Motor neuron (in vitro differentiated cells): ENCODE results near the gene PSMC6. TPM values are rescaled to one million over a fixed set of nuclear protein-coding genes. Genes with fewer than 3 reads are reported as not detected.
A peak's percentile ranks its signal among the peaks of the same experiment; 100 is the strongest.

ENCODE experiments used
- ATAC-seq, 8 experiments: fragments of 200-7000 bp; cut with Tn5 transposase; replicated peaks in 6 of 8; 2 replicates each; pipeline ENCODE4 v1.8.0; 2021; ENCODE audit warnings: mild to moderate bottlenecking in 8 of 8, moderate library complexity in 8 of 8
- H3K27ac ChIP-seq, 2 donors: fragments of 250-450 bp; sonication (Bioruptor Pico); 2 replicates each; pipeline ENCODE4 v1.9.0; 2021; ENCODE audit warnings: antibody characterized with exemption in 2 of 2, mild to moderate bottlenecking in 2 of 2, moderate library complexity in 1 of 2
- H3K4me1 ChIP-seq, 2 donors: fragments of 250-450 bp; sonication (Bioruptor Pico); replicated peaks in 1 of 2; 2 replicates each; pipeline ENCODE4 v1.6.1; 2021; ENCODE audit warnings: antibody characterized with exemption in 2 of 2, mild to moderate bottlenecking in 2 of 2, moderate library complexity in 1 of 2
- H3K4me3 ChIP-seq, 5 donors: fragments of 250-450 bp; sonication (Bioruptor Pico); 2 replicates each; pipeline ENCODE4 v1.9.0; 2021; ENCODE audit warnings: antibody characterized with exemption in 5 of 5, mild to moderate bottlenecking in 5 of 5, moderate library complexity in 4 of 5
- WGBS, 10 experiments: fragments of 450-650 bp; shearing (Covaris generic); methylation state at CpG; one replicate each; pipeline ENCODE4 v1.0.0; 2022; 5-methylcytosine and 5-hydroxymethylcytosine counted together
- in situ Hi-C, 9 experiments: fragments of 400-800 bp; cut with MboI; loops; one replicate each; pipeline ENCODE4 v1.15.0; 2021; ENCODE audit warnings: low sequenced_read_pairs in 9 of 9, low pct_unique_long_range_greater_than_20kb in 2 of 9; ENCODE audit not compliant: unreplicated experiment in 9 of 9
- total RNA-seq, 8 experiments: library from RNA; unstranded; fragments of 300-600 nt; gene quantifications; 2 replicates each; pipeline versions ENCODE4 v1.2.3 to v1.2.4, GENCODE V29; 2022

Gene PSMC6
- total RNA-seq, 8 experiments from 2014 or later, result 96.8 to 126 (median 105) TPM

DNA sequence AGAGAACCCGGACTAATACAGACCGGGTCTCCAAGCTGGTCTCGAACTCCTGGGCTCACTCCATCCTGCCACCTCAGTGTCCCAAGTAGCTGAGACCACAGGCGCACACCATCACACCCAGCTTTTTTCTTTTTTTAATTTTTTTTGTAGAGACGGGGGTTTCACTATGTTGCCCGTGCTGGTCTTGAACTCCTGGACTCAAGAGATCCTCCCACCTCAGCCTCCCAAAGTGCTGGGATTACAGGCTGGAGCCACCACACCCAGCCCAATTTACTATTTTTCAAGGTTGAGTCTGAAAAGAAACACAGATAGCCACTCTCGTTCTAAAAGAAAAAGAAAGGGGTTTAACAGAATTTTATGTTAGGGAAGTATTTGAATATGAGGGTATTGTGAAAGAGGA, 13.5 kb upstream of the PSMC6 start:
- Histone ChIP-seq H3K4me3 (peak overlapping the region in 3 of 5 donors; percentile 14 to 96 (median 84)), H3K27ac (no peak overlapping the region), H3K4me1 (peaks cover 12 to 23% of the 10 kb centered on the region in 2 donors)
- in situ Hi-C loops, result loop anchor here in 1 of 9 experiments (25.0 kb wide), 1 partner anchor 381 kb away; the partner anchor contains the start of gene PTGER2
- WGBS, 10 experiments, result 64 to 100% (median 90%) methylated on average over 1 to 7 of the region's 7 CpGs
- ATAC-seq, result no peak

DNA sequence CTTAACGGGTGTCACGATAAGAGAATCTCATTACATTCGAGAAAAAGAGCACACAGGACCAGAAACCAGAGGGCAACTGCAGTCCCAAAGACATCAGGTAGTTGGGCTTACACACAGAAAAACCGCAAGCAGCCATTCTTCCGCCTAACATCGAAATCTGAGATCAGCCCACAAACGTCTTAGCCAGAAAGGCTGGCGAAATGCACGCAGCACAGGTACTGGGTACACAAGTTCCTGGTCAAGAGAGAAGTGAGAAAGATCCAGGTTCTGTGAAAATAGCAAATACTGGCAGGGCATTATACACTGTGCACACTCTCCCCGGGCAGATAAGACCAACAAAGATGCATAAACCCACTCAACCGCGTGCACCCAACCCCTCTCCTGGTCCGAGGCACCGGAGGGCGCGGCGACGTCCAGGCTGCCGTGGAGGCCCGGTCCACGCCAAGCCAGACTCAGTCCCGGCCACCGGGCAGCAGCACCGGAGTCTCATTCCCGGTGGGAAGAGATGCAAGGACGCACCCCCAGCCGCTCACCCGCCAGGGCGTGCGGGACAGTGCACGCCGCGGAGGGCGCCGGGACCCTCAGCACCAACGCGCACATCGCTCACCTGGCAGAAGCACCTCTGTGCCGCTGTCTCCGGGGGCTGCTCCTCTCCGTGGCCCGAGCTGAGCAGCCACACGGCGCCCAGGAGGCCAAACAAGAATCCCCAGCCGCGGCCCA, 12.1 kb upstream of the PSMC6 start:
- H3K27ac ChIP-seq, result peak overlapping the region; percentile 90 to 91
- peak overlapping the region; percentile 65 to 96 (median 86) for H3K4me3 ChIP-seq
- in situ Hi-C loops, result loop anchor here in 1 of 9 experiments (25.0 kb wide), 1 partner anchor 383 kb away; the partner anchor contains the start of gene PTGER2
- WGBS, 10 experiments, result 0 to 6% (median 0%) methylated on average over 1 to 11 of the region's 46 CpGs; no CpG with 5 or more reads in 1 of the 10 experiments
- H3K4me1 ChIP-seq, result peaks cover 12 to 23% of the 10 kb centered on the region in 2 donors
- peak; percentile 44 to 62 (median 56) for ATAC-seq

DNA sequence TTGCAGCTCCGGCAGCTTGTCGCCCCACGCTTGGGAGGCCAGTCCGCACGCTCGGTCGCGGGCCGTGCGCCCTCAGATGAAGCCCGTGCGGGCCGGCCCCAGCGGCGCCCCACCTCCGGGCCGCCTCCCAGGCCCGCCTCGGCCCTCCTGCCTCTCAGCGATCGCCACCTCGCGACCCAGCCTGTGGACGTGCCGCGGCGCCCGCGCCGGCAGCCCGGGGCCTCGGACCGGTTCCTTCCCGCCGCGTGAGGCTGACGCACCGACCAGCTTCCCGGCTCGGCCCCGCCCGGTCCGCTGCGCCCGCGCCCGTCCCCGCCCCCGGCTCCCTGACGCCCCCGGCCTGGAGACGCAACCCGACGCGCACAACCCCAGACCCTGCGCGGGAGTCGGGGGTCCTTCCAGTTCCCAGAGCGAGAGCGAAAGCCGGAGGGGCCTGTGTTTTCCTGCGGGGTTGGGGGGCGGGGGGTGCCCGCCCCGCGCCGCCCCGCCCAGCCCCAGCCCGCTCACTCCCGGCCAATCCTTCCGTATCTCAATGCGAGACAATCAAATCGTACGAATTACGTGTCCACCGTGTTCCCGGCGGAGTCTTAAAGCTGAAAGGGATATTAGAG, 11.4 kb upstream of the PSMC6 start, which contains the start of gene ERO1A:
Gene ERO1A, minus strand, starts transcription at position 78 of the 611 bp plus-strand sequence. Its CDS starts 77 bp downstream, at position 1.
- peak within 1 kb of the TSS; percentile 65 to 96 (median 86) for H3K4me3 ChIP-seq
- WGBS, 10 experiments, result 0% methylated on average over 2 to 9 of the region's 78 CpGs; no CpG with 5 or more reads in 7 of the 10 experiments
- H3K27ac ChIP-seq, result peak within 1 kb of the TSS; percentile 90 to 91
- ATAC-seq, result peak; percentile 88 to 91 (median 90)
- in situ Hi-C loops, result loop anchor here in 1 of 9 experiments (25.0 kb wide), 1 partner anchor 383 kb away; the partner anchor contains the start of gene PTGER2
- peaks cover 12 to 23% of the 10 kb centered on the region in 2 donors for H3K4me1 ChIP-seq

DNA sequence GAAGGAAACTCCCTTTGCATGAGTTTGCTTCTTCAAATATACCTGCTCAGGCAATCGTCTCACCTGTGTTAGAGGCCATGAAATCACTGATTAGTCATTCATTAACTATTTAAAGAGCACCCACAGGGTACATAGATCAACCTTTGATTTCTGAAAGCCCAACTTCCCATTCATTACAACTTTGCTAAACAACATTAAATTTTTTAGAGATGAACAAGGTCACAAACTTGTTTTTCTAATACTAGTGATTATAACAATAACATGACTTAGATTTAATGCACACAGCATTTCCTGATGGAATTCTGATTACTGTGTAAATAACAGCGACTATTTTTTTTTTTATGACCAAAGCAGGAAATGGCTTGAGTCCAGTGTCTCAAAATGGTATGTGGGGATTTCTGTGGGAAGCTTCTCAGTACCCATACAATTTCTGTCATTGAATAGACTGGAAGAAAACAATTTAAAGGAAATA, 6.3 kb upstream of the PSMC6 start:
- in situ Hi-C loops, result no loop called here
- Histone ChIP-seq H3K4me3 (no peak overlapping the region), H3K27ac (no peak overlapping the region), H3K4me1 (no peaks in the 10 kb centered on the region)
- no peak for ATAC-seq
- 30 to 100% (median 61%) methylated on average over 1 to 2 of the region's 2 CpGs for WGBS, 10 experiments

DNA sequence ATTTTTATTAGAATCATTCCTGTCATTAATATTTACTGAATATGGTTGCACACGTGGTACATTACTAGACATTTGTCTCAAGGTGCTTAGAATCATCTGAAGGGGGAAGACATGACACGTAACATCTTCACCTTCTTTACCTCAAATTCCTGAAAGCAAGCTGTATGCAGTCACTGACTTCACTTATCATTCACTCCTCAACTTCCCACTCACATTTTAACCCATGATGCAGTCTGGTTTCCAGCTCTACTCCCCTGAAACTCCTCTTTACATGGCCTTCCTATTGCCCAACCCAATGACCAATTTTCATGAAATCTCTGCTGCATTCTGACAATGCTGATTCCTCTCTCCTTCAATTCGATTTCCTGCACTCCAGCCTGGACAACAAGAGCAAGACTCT, 5.8 kb upstream of the PSMC6 start:
- 49 to 100% (median 83%) methylated on average over 1 to 3 of the region's 3 CpGs; no CpG with 5 or more reads in 1 of the 10 experiments for WGBS, 10 experiments
- no peak for ATAC-seq
- in situ Hi-C loops, result no loop called here
- Histone ChIP-seq H3K27ac (no peak overlapping the region), H3K4me3 (no peak overlapping the region), H3K4me1 (peaks cover 2% of the 10 kb centered on the region in 2 donors)

DNA sequence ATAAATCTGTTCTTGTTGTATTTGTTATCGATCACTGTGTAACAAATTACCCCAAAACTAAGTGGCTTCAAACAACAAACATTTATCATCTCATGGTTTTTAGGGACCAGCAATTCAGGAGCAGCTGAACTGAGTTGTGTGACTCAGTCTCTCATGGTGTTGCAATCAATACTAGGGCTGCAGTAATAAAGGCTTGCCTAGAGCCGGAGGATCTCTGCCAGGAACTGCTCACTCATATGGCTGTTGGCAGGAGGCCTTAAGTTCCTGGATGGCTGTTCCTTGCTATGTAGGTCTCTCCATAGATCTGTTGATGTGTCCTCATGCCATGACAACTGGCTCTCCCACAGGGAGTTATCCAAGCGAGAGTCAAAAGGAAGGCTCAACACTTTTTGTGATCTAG, 3.8 kb upstream of the PSMC6 start:
- ATAC-seq, result peak in 2 of 8 experiments; percentile 5 to 33
- Histone ChIP-seq H3K4me3 (no peak overlapping the region), H3K4me1 (peaks cover 4 to 9% of the 10 kb centered on the region in 2 donors), H3K27ac (no peak overlapping the region)
- WGBS, 10 experiments, result 0 to 100% (median 91%) methylated on average over 1 to 3 of the region's 3 CpGs; no CpG with 5 or more reads in 3 of the 10 experiments
- in situ Hi-C loops, result no loop called here

DNA sequence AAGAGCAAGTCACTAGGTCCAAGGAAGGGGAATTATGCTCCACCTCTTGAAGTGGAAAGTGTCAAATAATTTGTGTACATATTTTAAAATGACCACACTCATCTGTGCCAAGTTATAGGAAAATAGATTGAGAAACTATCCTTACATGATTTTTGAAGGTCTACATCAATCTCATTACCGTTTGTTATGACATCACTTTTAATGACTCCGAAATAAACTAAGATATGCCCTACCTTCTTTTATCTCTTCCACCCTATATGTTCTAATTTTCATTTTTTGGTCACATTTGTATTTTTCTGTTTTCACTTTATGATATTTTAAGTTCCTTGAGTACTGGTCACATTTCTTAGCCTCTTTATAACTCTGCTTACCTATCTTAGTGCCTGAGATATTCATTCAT, 3.3 kb upstream of the PSMC6 start:
- no peak overlapping the region for H3K27ac ChIP-seq
- H3K4me3 ChIP-seq, result no peak overlapping the region
- 72 to 100% (median 92%) methylated on average over 1 to 2 of the region's 2 CpGs; no CpG with 5 or more reads in 1 of the 10 experiments for WGBS, 10 experiments
- peaks cover 4 to 13% of the 10 kb centered on the region in 2 donors for H3K4me1 ChIP-seq
- no peak for ATAC-seq
- in situ Hi-C loops, result no loop called here

DNA sequence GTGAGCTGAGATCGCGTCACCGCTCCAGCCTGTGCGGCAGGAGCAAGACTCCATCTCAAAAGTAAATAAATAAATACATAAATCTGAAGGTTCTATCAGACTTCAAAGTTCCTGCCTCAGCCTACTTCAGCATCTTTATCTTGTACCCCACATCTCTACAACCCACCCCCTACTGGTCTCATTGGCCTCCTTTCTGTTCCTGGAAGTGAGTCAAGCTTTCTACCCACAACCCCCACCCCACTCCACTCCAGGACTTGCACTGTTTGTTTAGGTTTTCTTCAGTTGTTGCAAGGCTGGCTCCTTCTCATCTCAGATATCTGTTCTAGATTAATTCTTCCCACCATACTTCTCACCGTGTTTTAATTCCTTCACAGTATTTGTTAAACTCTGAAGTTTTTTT, 714 bp upstream of the PSMC6 start:
- peak in 1 of 8 experiments; percentile 2 for ATAC-seq
- WGBS, 10 experiments, result 0 to 100% (median 90%) methylated on average over 1 to 5 of the region's 5 CpGs; no CpG with 5 or more reads in 3 of the 10 experiments
- Histone ChIP-seq H3K4me1 (peaks cover 4 to 16% of the 10 kb centered on the region in 2 donors), H3K27ac (peak overlapping the region; percentile 81 to 91), H3K4me3 (peak overlapping the region; percentile 62 to 94 (median 68))
- in situ Hi-C loops, result no loop called here

DNA sequence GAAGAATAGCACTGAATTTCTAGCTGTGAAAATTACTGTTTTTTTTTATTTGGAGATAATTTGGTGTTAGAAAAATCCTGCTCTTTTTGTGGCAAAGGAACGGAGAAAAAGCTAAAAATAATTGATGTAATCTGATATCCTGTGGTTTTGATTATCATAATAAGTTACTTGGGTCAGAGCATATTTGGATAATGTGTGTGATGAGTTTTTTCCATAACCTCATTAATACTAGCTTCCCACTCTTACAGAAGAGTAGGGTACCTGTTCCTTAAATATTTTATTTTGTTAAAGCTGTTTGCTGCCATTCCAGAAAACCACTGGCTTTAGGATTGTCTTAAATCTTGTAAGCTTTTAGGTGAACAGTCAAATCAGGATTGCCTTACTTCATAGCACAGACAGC, 4.7 kb downstream of the PSMC6 start:
- in situ Hi-C loops, result no loop called here
- Histone ChIP-seq H3K4me1 (peaks cover 0 to 10% of the 10 kb centered on the region in 2 donors), H3K4me3 (no peak overlapping the region), H3K27ac (no peak overlapping the region)
- no peak for ATAC-seq
- 0 to 100% (median 80%) methylated on average over 1 of the region's 1 CpG; no CpG with 5 or more reads in 1 of the 10 experiments for WGBS, 10 experiments

DNA sequence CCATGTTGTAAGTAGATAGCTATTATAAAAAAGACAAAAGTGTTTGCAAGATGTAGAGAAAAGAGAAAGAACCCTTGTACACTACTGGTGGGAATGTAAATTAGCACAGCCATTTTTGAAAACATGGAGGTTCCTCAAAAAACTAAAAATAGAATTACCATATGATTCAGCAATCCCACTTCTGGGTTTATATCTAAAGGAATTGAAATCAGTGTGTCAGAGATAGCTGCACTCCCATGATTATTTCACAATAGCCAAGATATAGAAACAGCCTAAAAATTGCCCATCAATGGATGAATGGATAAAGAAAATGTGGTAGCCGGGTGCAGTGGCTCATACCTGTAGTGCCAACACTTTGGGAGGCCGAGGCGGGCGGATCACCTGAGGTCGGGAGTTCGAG, 9.2 kb downstream of the PSMC6 start:
- no peak overlapping the region for H3K27ac ChIP-seq
- ATAC-seq, result no peak
- in situ Hi-C loops, result no loop called here
- H3K4me3 ChIP-seq, result no peak overlapping the region
- 94 to 100% (median 100%) methylated on average over 1 to 6 of the region's 6 CpGs; no CpG with 5 or more reads in 5 of the 10 experiments for WGBS, 10 experiments
- no peaks in the 10 kb centered on the region for H3K4me1 ChIP-seq

DNA sequence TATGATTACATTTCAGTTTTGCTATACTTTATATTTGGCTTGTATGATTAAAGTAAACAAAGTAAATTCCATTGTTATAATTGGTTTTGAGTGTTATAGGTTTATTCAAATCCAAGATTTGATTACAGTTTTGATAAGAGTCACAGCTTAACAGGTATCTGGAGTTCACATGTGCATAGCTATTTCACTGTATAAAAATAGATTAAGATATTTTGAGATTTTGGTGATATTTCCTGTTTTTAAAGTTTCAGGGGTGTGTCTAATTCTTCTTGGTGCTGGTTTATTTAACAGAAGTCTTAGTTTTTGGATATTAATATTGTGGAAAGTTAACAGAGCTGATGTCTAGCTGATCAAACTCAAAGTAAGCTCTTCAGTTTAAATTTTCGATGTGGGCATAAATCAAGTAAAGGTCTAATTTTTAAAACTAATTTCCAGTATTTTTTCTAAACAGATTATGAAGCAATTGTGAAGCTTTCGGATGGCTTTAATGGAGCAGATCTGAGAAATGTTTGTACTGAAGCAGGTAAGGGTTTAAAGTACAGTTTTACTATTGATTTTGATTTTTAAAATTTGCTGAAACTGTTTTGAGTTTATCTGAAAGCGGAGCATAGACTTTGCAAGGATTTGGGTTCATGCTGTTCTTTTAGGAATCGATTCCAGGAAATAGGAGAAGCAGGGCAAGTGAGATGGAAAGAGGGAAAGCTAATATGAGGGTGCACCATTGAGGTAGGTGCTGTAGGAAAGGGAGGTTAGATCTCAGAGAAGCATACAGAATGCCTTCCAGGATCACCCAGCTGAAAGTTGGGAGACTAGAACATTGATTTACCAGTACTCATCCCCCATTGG, 16.7 kb downstream of the PSMC6 start:
- Histone ChIP-seq H3K4me3 (no peak overlapping the region), H3K27ac (no peak overlapping the region), H3K4me1 (no peaks in the 10 kb centered on the region)
- WGBS, 10 experiments, result 80 to 100% (median 98%) methylated on average over 1 to 4 of the region's 4 CpGs
- in situ Hi-C loops, result no loop called here
- no peak for ATAC-seq

DNA sequence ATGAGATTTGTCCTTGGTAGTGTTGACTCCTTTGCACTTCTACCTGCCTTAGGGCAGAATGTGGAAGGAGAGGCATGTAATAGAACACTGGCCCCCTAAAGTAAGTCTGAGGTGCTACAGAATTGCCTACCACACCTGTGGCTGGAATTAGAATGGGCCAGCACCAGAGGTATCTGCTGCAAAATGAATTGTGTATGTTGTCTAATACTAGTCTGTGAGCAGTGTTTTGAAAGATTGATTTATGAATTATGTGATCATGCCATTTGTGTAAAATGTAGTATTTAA, 17.3 kb downstream of the PSMC6 start:
- in situ Hi-C loops, result no loop called here
- no peaks in the 10 kb centered on the region for H3K4me1 ChIP-seq
- H3K4me3 ChIP-seq, result no peak overlapping the region
- H3K27ac ChIP-seq, result no peak overlapping the region
- ATAC-seq, result no peak
